ENCODE measurements around the gene GBF1.

DNA sequence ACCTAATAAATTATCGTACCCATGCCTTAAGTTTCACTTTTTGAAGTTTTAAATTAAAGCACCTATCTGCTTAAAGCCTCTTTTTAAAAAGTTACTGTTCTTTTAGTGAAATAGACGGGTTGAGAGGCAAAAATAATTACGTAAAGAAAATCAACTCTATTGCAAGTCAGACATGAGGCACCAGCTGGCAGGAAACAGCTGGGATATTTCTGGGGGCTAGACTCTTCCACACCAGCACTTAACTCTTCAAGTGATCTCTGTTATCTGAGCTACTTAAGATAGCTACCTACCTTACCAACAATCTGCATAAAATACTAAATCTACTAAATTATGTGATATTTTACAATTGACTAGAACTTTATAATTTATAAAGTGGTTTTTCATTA is 35.8 kb downstream of the GBF1 start:
- TF ChIP-seq, protein P1, sequence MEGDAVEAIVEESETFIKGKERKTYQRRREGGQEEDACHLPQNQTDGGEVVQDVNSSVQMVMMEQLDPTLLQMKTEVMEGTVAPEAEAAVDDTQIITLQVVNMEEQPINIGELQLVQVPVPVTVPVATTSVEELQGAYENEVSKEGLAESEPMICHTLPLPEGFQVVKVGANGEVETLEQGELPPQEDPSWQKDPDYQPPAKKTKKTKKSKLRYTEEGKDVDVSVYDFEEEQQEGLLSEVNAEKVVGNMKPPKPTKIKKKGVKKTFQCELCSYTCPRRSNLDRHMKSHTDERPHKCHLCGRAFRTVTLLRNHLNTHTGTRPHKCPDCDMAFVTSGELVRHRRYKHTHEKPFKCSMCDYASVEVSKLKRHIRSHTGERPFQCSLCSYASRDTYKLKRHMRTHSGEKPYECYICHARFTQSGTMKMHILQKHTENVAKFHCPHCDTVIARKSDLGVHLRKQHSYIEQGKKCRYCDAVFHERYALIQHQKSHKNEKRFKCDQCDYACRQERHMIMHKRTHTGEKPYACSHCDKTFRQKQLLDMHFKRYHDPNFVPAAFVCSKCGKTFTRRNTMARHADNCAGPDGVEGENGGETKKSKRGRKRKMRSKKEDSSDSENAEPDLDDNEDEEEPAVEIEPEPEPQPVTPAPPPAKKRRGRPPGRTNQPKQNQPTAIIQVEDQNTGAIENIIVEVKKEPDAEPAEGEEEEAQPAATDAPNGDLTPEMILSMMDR (IDR thresholded peaks at IDR 0.05): no peak
- TF ChIP-seq POLR2A (IDR thresholded peaks at IDR 0.05): no peak

Measured in Peyer's patch (tissue), 4 donors.